HEK293T (cell line): ENCODE data around the gene OPA3.

ENCODE experiments used
- CTCF ChIA-PET: fragments of 350-600 bp; formaldehyde crosslinking; extraction: SDS; loops from one replicate; lab custom pipeline; 2021; ENCODE audit warnings: antibody characterized with exemption, inconsistent platforms; lab: Yijun Ruan, JAX
- POLR2A ChIA-PET: fragments of 350-600 bp; formaldehyde crosslinking; extraction: SDS; loops from one replicate; lab custom pipeline; 2020; ENCODE audit warnings: antibody characterized with exemption, inconsistent platforms; lab: Yijun Ruan, JAX
- DNase-seq: peaks from one replicate; pipeline ENCODE4 v3.0.0; 2012; ENCODE audit warnings: mixed read lengths; ENCODE audit errors: extremely low spot score
- CTBP1 ChIP-seq: fragments of 450-650 bp; IDR thresholded peaks from 2 replicates; pipeline ENCODE4 v1.6.1; 2016; ENCODE audit warnings: borderline replicate concordance
- FOXA1 ChIP-seq: fragments of 450-650 bp; IDR thresholded peaks from 2 replicates; pipeline ENCODE4 v1.6.1; 2016; ENCODE audit warnings: mild to moderate bottlenecking
- HDGF ChIP-seq: fragments of 450-650 bp; IDR thresholded peaks from 2 replicates; pipeline ENCODE4 v1.6.1; 2017; ENCODE audit warnings: antibody characterized with exemption, borderline replicate concordance
- L3MBTL2 ChIP-seq: fragments of 450-650 bp; conservative IDR thresholded peaks from 2 replicates; pipeline ENCODE4 v1.6.1; 2016; ENCODE audit warnings: mild to moderate bottlenecking
- PKNOX1 ChIP-seq: fragments of 450-650 bp; IDR thresholded peaks from 2 replicates; pipeline ENCODE4 v1.6.1; 2016
- SUZ12 ChIP-seq: fragments of 450-650 bp; IDR thresholded peaks from 2 replicates; pipeline ENCODE4 v1.6.1; 2016; ENCODE audit warnings: mild to moderate bottlenecking
- TARDBP ChIP-seq: fragments of 450-650 bp; IDR thresholded peaks from 2 replicates; pipeline ENCODE4 v1.6.1; 2016
- ZNF384 ChIP-seq: fragments of 450-650 bp; IDR thresholded peaks from 2 replicates; pipeline ENCODE4 v1.6.1; 2016

Gene OPA3

GRCh38 chr19:45477713-45478453 lies 106.7 kb downstream of the OPA3 start:
- no peak for DNase-seq
- CTCF ChIA-PET, result interaction anchor here (0.5 to 5.0 kb wide), 20 partner anchors 8 to 386 kb away, joined by 3 to 93 read pairs (median 4); partner anchors contain the start of genes FOSB, PPP1R13L, RTN2 and VASP
- POLR2A ChIA-PET, result interaction anchor here (1.0 to 2.2 kb wide), 9 partner anchors 9 to 75 kb away, joined by 3 to 20 read pairs (median 8); partner anchors contain the start of gene FOSB
- no peak for TF ChIP-seq HDGF
- TF ChIP-seq L3MBTL2, result no peak
- no peak for TF ChIP-seq SUZ12
- TF ChIP-seq TARDBP, result no peak
- peak; percentile 47; the same call in 1 of the 2 replicates for TF ChIP-seq ZNF384
- peak; percentile 84 for TF ChIP-seq PKNOX1
- TF ChIP-seq FOXA1, result no peak
- no peak for TF ChIP-seq CTBP1
